Subcutaneous abdominal adipose tissue (tissue), 5 donors: ENCODE results near the gene DENND2D.
A peak's percentile ranks its signal among the peaks of the same experiment; 100 is the strongest.

Source experiments
- H3K27ac ChIP-seq: one replicate; pipeline ENCODE4 v1.7.0; 2013; ENCODE audit warnings: low read depth, mild to moderate bottlenecking, inconsistent platforms, low read length, moderate library complexity
- H3K27me3 ChIP-seq, 5 donors: one replicate each; pipeline ENCODE4 v1.7.0; 2013; ENCODE audit warnings: low read length in 5 of 5, inconsistent platforms in 1 of 5; ENCODE audit not compliant: control insufficient read depth in 5 of 5, insufficient read depth in 4 of 5
- H3K36me3 ChIP-seq, 5 donors: one replicate each; pipeline ENCODE4 v1.7.0; 2013; ENCODE audit warnings: low read length in 5 of 5; ENCODE audit not compliant: control insufficient read depth in 5 of 5, insufficient read depth in 5 of 5
- H3K4me1 ChIP-seq, 5 donors: one replicate each; pipeline ENCODE4 v1.7.0; 2013; ENCODE audit warnings: low read length in 5 of 5, mild to moderate bottlenecking in 3 of 5, moderate library complexity in 1 of 5; ENCODE audit not compliant: control insufficient read depth in 5 of 5, insufficient read depth in 5 of 5
- H3K4me3 ChIP-seq, 5 donors: one replicate each; pipeline ENCODE4 v1.7.0; 2013; ENCODE audit warnings: low read length in 5 of 5, low read depth in 1 of 5
- H3K9ac ChIP-seq, 5 donors: one replicate each; pipeline ENCODE4 v1.7.0; 2013; ENCODE audit warnings: low read length in 5 of 5, mild to moderate bottlenecking in 4 of 5, moderate library complexity in 3 of 5
- H3K9me3 ChIP-seq, 5 donors: one replicate each; pipeline ENCODE4 v1.7.0; 2013; ENCODE audit warnings: low read length in 5 of 5; ENCODE audit not compliant: control insufficient read depth in 5 of 5
- donor health status: healthy.
- donor health status: healthy.
- donor health status: healthy.
- donor health status: healthy.
- donor health status: healthy.

Gene DENND2D

DNA sequence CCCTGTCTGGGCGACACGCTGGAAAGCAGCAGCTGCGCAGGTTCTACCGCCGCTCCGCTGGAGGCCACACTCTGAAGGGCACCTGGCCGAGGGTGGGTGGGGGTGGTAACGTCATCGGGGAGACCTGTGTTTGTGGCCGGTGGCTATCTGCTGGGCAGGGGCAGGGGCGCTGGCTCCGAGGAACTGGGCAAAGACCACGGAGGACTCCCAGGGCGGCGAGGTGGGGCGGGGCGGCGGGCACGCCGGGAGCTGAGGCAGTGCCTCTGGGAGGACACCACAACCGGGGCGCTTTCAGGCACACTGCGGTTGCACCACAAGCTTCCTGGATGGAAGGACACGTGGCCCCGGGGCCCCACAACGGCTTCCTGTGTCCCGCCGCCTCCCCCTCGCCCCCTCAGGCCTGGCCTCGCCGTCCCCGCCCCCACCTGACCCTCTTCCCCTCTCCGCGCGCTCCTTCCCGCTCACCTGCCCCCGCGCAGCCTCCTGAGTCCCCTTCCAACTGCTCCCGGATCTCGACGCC is 3.3 kb upstream of the DENND2D start:
- H3K4me3 ChIP-seq = peak overlapping the region in 4 of 5 donors; percentile 62 to 72 (median 68)
- no peaks in the 10 kb centered on the region for H3K9me3 ChIP-seq
- no peaks in the 10 kb centered on the region for H3K27me3 ChIP-seq
- H3K4me1 ChIP-seq = peaks cover 0 to 54% (median 41%) of the 10 kb centered on the region in 5 donors
- H3K27ac ChIP-seq = peak overlapping the region; percentile 66
- H3K9ac ChIP-seq = peak overlapping the region in 3 of 5 donors; percentile 44 to 76 (median 71)
- no peaks in the 10 kb centered on the region for H3K36me3 ChIP-seq

DNA sequence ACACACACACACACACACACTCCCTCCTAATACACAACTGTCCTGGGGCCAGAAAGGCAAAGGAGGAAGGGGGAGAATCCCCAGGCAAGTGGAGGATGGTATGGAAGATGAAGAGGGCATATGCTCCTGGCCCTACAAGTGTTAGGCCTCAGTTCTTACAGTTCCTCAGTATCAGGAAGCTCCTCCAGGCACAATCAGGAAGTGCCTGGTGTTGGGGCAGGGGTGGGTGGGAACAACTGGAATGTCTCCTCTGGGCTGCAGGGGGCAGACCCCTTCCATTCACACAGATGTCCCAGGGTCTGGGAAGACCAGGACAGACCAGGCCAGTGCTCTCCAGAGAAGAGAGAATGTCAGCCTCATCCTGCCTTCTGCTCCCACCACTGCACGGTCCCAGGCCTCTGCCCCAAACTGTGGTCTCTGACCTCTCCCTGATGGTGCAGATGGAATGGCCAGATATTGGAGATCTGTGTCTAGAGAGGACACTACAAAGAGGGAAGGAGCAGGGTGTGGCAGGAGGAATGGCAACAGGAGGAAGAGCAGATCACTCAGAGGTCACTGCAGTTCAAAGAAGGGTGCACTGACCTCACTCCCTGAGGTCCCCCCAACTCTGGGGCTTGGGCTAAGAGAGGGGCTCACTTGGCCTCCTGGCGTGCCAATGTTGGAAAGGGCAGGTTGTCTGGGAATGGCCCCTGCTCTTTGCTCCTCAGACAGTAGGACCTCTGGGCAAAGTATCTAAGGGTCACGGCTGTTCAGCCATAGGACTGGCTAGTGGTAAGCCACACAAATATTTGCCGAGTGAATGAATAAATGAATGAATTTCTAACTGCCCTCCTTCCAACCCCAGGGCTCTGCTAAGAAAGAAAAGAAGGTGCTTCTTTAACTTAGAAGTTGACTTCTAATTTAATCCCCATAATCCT is 2.5 kb upstream of the DENND2D start:
- Histone ChIP-seq H3K4me1 (peaks cover 0 to 57% (median 41%) of the 10 kb centered on the region in 5 donors), H3K27ac (peak overlapping the region; percentile 66), H3K9me3 (no peaks in the 10 kb centered on the region), H3K9ac (peak overlapping the region in 3 of 5 donors; percentile 26 to 71 (median 44)), H3K27me3 (no peaks in the 10 kb centered on the region), H3K4me3 (peak overlapping the region; percentile 43 to 72 (median 67)), H3K36me3 (no peaks in the 10 kb centered on the region)

DNA sequence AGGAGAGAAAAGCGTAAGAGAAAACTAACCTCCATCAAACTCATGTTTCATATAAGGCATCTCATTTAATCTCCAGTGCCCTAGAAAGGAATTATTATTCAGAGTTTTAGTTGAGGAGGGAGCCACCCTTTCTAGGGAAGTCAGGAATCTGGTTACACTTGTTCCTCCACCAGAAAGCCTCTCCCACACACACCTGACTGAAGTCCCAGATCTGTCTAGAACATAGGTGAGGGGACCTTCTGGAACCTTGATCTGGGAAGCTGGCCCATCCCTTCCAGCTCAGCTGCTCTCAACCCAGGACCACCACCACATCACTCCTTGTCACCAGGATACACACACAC is 1.9 kb upstream of the DENND2D start:
- no peak overlapping the region for H3K4me3 ChIP-seq
- peak overlapping the region; percentile 66 for H3K27ac ChIP-seq
- peaks cover 0 to 63% (median 45%) of the 10 kb centered on the region in 5 donors for H3K4me1 ChIP-seq
- H3K36me3 ChIP-seq = no peaks in the 10 kb centered on the region
- no peaks in the 10 kb centered on the region for H3K9me3 ChIP-seq
- no peaks in the 10 kb centered on the region for H3K27me3 ChIP-seq
- peak overlapping the region in 1 of 5 donors; percentile 16 for H3K9ac ChIP-seq

DNA sequence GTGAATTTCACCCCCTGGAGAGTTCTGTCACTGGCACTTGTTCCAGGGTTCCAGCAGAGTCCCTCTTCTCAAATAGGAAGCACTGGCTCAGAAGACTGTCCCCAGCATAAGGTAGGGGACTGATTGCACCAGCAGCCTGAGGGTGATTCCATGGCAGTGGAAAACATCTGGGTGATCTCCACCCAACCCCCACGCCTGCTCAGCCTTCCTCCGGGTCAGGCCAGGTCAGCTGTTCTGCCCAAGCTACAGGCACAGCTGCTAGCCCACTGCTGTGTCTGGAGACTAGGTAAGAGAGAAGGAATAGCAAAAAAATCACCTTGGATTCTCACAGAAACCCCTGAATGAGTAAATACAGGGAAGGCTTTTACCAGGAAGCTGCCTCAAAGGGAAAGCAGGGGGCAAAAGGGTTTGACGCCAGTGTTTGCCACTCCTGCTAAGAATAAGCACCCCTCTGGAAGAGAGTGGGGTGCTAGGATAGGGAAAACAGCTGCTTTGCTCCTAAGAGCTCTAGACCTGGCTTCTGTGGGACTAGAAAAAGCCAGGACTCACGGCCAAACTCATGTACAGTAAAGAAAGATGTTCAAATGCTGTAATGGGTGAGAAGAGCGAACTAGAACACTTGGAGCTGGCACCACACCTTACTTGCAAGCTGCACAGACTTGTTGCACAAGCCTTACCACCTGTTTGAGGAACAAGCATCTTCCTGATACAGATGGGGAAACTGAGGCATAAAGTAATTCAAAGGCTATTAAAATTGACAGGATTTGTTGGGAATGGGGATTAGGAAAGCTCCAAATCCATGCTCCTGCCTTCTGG is 1.0 kb upstream of the DENND2D start:
- Histone ChIP-seq H3K36me3 (peaks cover 0 to 7% (median 0%) of the 10 kb centered on the region in 5 donors), H3K27me3 (no peaks in the 10 kb centered on the region), H3K9me3 (no peaks in the 10 kb centered on the region), H3K4me3 (peak overlapping the region in 1 of 5 donors; percentile 23), H3K27ac (peak overlapping the region; percentile 66), H3K9ac (peak overlapping the region in 4 of 5 donors; percentile 4 to 56 (median 24)), H3K4me1 (peaks cover 3 to 68% (median 48%) of the 10 kb centered on the region in 5 donors)

DNA sequence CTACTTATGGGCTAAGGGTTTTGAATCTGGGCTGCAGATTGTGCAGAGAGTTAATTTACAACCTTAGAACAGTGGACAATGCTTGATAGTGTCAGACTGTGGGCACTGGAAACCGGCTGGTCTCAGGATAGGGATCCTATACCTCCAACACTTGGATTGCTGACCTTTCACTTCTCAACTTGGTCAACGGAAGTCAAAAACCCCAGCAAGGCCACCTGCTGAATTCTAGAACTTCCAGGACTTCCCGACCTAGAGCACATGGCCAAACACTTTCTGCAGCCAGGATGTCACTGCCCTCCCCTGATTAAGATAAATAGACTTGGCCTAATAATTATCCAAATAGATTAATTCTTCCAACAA is 336 bp upstream of the DENND2D start:
- H3K27me3 ChIP-seq = no peaks in the 10 kb centered on the region
- peaks cover 3 to 68% (median 48%) of the 10 kb centered on the region in 5 donors for H3K4me1 ChIP-seq
- H3K9ac ChIP-seq = peak overlapping the region in 2 of 5 donors; percentile 8 to 16
- no peaks in the 10 kb centered on the region for H3K9me3 ChIP-seq
- H3K27ac ChIP-seq = peak overlapping the region; percentile 66
- H3K36me3 ChIP-seq = peaks cover 0 to 14% (median 0%) of the 10 kb centered on the region in 5 donors
- peak overlapping the region in 4 of 5 donors; percentile 19 to 55 (median 34) for H3K4me3 ChIP-seq

DNA sequence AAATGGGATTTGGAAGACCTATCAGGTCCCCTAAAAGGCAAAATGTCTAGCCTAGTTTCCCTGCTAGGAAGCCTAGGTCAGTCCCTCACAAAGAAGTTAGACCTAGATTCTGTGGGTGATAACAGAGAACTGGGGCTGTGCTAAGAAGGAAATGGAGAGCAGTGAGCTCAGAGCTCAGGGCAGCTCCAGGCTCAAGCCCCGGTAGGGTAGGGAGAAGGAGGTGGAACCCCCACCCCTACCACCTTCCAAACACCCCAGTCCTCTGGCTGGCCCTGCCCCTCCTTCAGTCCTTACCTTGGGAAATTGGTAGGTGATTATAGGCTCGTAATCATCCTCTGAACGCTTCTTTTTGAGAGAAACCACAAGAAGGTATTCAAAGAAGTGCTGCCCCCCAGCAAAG is 1.1 kb downstream of the DENND2D start:
- peak overlapping the region; percentile 10 to 55 (median 41) for H3K4me3 ChIP-seq
- peaks cover 0 to 25% (median 2%) of the 10 kb centered on the region in 5 donors for H3K36me3 ChIP-seq
- H3K27me3 ChIP-seq = no peaks in the 10 kb centered on the region
- H3K9me3 ChIP-seq = no peaks in the 10 kb centered on the region
- peaks cover 3 to 69% (median 47%) of the 10 kb centered on the region in 5 donors for H3K4me1 ChIP-seq
- peak overlapping the region in 3 of 5 donors; percentile 26 to 40 (median 38) for H3K9ac ChIP-seq
- peak overlapping the region; percentile 66 for H3K27ac ChIP-seq

DNA sequence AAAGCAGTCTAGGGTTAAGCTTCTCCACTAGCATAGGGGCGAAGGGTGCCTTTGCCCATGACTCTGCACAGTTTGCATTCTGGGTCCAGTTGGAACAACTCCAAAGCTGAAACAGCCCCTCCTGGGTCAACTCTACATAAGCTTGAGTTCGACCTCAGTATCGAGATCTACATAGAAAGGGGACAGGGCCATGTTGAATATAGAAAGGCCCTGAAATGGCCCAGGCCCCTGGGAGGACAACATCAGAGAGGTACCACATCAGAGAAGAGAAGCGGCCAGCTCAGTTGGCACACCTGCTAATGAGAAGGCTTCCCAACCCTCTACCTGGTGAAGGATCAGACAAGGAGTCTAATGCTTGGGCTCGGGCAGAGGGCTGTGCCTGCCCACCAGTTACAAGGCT is 1.6 kb downstream of the DENND2D start:
- Histone ChIP-seq H3K4me3 (peak overlapping the region; percentile 10 to 55 (median 41)), H3K9ac (no peak overlapping the region), H3K27me3 (no peaks in the 10 kb centered on the region), H3K4me1 (peaks cover 6 to 68% (median 51%) of the 10 kb centered on the region in 5 donors), H3K9me3 (no peaks in the 10 kb centered on the region), H3K36me3 (peaks cover 0 to 27% (median 2%) of the 10 kb centered on the region in 5 donors), H3K27ac (peak overlapping the region; percentile 66)

DNA sequence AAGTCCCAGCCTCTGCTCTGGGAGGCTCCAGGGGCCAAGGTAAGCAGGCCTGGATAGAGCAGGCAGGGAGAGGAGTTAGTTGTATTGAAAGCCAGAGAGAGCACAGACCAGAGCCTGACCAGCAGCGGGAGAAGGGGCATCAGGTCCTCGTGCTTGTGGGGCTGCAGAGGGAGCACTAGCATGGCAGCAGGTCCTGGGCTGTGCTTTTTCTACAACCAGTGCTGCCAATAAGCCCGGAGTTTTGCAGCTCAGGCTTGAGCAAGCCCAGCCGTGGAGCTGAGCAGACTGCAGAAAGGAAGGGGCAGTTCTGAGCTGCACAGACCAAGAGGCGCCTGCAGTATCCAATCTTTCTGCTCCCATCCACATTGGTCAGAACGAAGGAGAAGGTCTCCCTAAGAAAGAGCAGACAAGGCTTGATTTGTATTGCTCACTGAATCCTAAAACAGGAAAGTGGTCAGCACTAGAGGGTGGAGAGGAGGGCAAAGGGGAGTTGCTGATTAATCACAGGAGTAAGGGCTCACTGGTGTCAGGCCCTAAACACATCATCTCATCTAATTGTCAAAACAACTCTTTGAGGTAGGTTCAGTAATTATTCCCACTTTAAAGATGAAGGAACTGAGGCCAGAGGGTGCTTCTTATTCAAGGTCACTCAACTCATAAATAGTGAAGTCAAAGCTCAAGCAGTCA is 2.7 kb downstream of the DENND2D start:
- no peak overlapping the region for H3K9ac ChIP-seq
- no peak overlapping the region for H3K27ac ChIP-seq
- H3K9me3 ChIP-seq = no peaks in the 10 kb centered on the region
- H3K36me3 ChIP-seq = peaks cover 0 to 27% (median 2%) of the 10 kb centered on the region in 5 donors
- peaks cover 0 to 3% (median 0%) of the 10 kb centered on the region in 5 donors for H3K27me3 ChIP-seq
- peaks cover 12 to 70% (median 52%) of the 10 kb centered on the region in 5 donors for H3K4me1 ChIP-seq
- peak overlapping the region in 4 of 5 donors; percentile 5 to 55 (median 19) for H3K4me3 ChIP-seq

DNA sequence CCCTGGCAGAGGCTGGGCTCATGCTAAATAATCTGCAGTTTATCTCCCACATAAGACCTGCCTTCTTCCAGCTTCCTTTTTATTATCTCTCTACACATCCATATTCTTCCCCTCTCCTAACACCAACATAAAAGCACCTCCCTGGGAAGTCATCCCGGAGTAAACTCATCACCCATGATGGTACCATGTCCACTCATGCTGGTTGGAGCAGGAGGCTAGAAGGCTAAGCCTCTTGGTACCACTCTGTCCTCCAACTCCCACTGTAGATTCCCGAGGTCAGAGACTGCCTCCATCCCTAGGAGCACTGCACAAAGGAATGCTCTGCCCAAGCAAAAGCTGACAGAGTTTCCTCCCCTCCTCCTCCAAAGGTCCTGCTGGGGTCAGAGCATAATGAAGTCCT is 4.2 kb downstream of the DENND2D start:
- Histone ChIP-seq H3K4me3 (no peak overlapping the region), H3K36me3 (peaks cover 0 to 27% (median 3%) of the 10 kb centered on the region in 5 donors), H3K27ac (no peak overlapping the region), H3K9me3 (no peaks in the 10 kb centered on the region), H3K4me1 (peaks cover 12 to 70% (median 54%) of the 10 kb centered on the region in 5 donors), H3K9ac (no peak overlapping the region), H3K27me3 (peaks cover 0 to 3% (median 0%) of the 10 kb centered on the region in 5 donors)
